Measurements from ENCODE around the gene MYH15. TPM values are rescaled to one million over a fixed set of nuclear protein-coding genes. Genes with fewer than 3 reads are reported as not detected.

Gene MYH15
- total RNA-seq, 1 donor from 2014 or later, result 0.49 TPM

GRCh38 chr3:108509263-108509662 lies 1.1 kb downstream of the MYH15 start:
- no peak for DNase-seq

- no peak for DNase-seq
Observed at GRCh38 chr3:108507902-108508301, 2.5 kb downstream of the MYH15 start.

- DNase-seq, result no peak
Observed at GRCh38 chr3:108505811-108506210, 4.6 kb downstream of the MYH15 start.

GRCh38 chr3:108503722-108504121 lies 6.7 kb downstream of the MYH15 start:
- no peak for DNase-seq

- DNase-seq, result no peak
Observed at GRCh38 chr3:108501535-108501934, 8.9 kb downstream of the MYH15 start.

- no peak for DNase-seq
Observed at GRCh38 chr3:108500728-108501127, 9.7 kb downstream of the MYH15 start.

GRCh38 chr3:108497271-108497670 lies 13.1 kb downstream of the MYH15 start:
- DNase-seq, result no peak

GRCh38 chr3:108495717-108496116 lies 14.7 kb downstream of the MYH15 start:
- no peak for DNase-seq

- no peak for DNase-seq
Observed at GRCh38 chr3:108494906-108495531, 15.4 kb downstream of the MYH15 start.

- DNase-seq, result no peak
Observed at GRCh38 chr3:108493862-108494261, 16.5 kb downstream of the MYH15 start.

GRCh38 chr3:108491456-108491855 lies 18.9 kb downstream of the MYH15 start:
- no peak for DNase-seq

- DNase-seq, result peak; percentile 46
Observed at GRCh38 chr3:108489776-108490175, 20.6 kb downstream of the MYH15 start.

- no peak for DNase-seq
Observed at GRCh38 chr3:108488631-108489030, 21.8 kb downstream of the MYH15 start.

- DNase-seq, result no peak
Observed at GRCh38 chr3:108487439-108487838, 23.0 kb downstream of the MYH15 start.

- no peak for DNase-seq
Observed at GRCh38 chr3:108486941-108487340, 23.5 kb downstream of the MYH15 start.

- DNase-seq, result no peak
Observed at GRCh38 chr3:108486338-108486737, 24.1 kb downstream of the MYH15 start.

- no peak for DNase-seq
Observed at GRCh38 chr3:108485146-108485545, 25.2 kb downstream of the MYH15 start.

GRCh38 chr3:108479224-108479623 lies 31.2 kb downstream of the MYH15 start:
- DNase-seq, result no peak

GRCh38 chr3:108477511-108478147 lies 32.8 kb downstream of the MYH15 start:
- peak; percentile 49 for DNase-seq

GRCh38 chr3:108475220-108475782 lies 35.1 kb downstream of the MYH15 start:
- DNase-seq, result no peak

GRCh38 chr3:108474581-108474980 lies 35.8 kb downstream of the MYH15 start:
- no peak for DNase-seq

GRCh38 chr3:108473711-108474110 lies 36.7 kb downstream of the MYH15 start:
- DNase-seq, result no peak

GRCh38 chr3:108472001-108472591 lies 38.3 kb downstream of the MYH15 start:
- DNase-seq, result no peak

GRCh38 chr3:108471426-108471825 lies 39.0 kb downstream of the MYH15 start:
- no peak for DNase-seq

Data from skin of body (tissue), 2 donors.